Stimulated activated CD4-positive, alpha-beta T cell treated with anti-CD3 and anti-CD28 coated beads, Interleukin-15, amount 100 ng/mL, for 1 hour (primary cell): ENCODE measurements around the gene MGLL.

ENCODE experiments used
- DNase-seq, 2 donors: peaks; one replicate each; pipeline ENCODE4 v3.0.0-alpha.2; 2020; ENCODE audit warnings: low read depth in 1 of 2, low spot score in 1 of 2

The MGLL gene

GRCh38 chr3:127678315-127678599 is 144.1 kb downstream of the MGLL start:
- no peak for DNase-seq

GRCh38 chr3:127677541-127678314 is 144.6 kb downstream of the MGLL start:
- no peak for DNase-seq

- no peak for DNase-seq
Observed at GRCh38 chr3:127676921-127677351, 145.4 kb downstream of the MGLL start.

- DNase-seq, result no peak
Observed at GRCh38 chr3:127676456-127676855, 145.9 kb downstream of the MGLL start.

- no peak for DNase-seq
Observed at GRCh38 chr3:127675651-127676391, 146.5 kb downstream of the MGLL start.

- no peak for DNase-seq
Observed at GRCh38 chr3:127674790-127675189, 147.5 kb downstream of the MGLL start.

- DNase-seq, result no peak
Observed at GRCh38 chr3:127674101-127674721, 148.1 kb downstream of the MGLL start.

- DNase-seq, result peak in 1 of 2 donors; percentile 26
Observed at GRCh38 chr3:127673191-127674100, 148.9 kb downstream of the MGLL start.

GRCh38 chr3:127672429-127673190 is 149.7 kb downstream of the MGLL start, which contains the start of gene ABTB1:
ABTB1 (plus strand) TSS chr3:127672952; CDS start chr3:127673026, 74 bp downstream.
- DNase-seq, result peak; percentile 73 to 84

- DNase-seq, result no peak
Observed at GRCh38 chr3:127671523-127672428, 150.5 kb downstream of the MGLL start.

- DNase-seq, result no peak
Observed at GRCh38 chr3:127670761-127671522, 151.4 kb downstream of the MGLL start.

- DNase-seq, result no peak
Observed at GRCh38 chr3:127670229-127670559, 152.1 kb downstream of the MGLL start.

GRCh38 chr3:127669541-127670228 is 152.6 kb downstream of the MGLL start:
- DNase-seq, result no peak

- no peak for DNase-seq
Observed at GRCh38 chr3:127668906-127669305, 153.4 kb downstream of the MGLL start.

- DNase-seq, result no peak
Observed at GRCh38 chr3:127667119-127667681, 155.1 kb downstream of the MGLL start.

GRCh38 chr3:127666676-127667075 is 155.6 kb downstream of the MGLL start:
- no peak for DNase-seq

GRCh38 chr3:127665586-127665985 is 156.7 kb downstream of the MGLL start:
- DNase-seq, result no peak

GRCh38 chr3:127665165-127665564 is 157.2 kb downstream of the MGLL start:
- no peak for DNase-seq
